IMR-90 (cell line): ENCODE data around the gene FN1. TPM values are rescaled to one million over a fixed set of nuclear protein-coding genes. Genes with fewer than 3 reads are reported as not detected.

Source experiments
- ATAC-seq: fragments of 200-7000 bp; cut with Tn5 transposase; 2 replicates; pipeline ENCODE4 v1.9.1; 2020; ENCODE audit warnings: low read depth, mild to moderate bottlenecking, moderate library complexity
- BruUV-seq: library from RNA; stranded (reverse); fragments of 400-500 nt; replicated peaks from 2 replicates; lab custom pipeline; 2021; lab: Mats Ljungman, UMichigan
- CTCF ChIA-PET: fragments of 300-600 bp; formaldehyde crosslinking; extraction: SDS; loops from one replicate; lab custom pipeline; 2021; ENCODE audit warnings: antibody characterized with exemption; lab: Yijun Ruan, JAX
- POLR2A ChIA-PET: fragments of 300-600 bp; sonication (Branson Sonifier 250); formaldehyde crosslinking; loops from one replicate; lab custom pipeline; 2022; ENCODE audit warnings: antibody characterized with exemption; ENCODE audit not compliant: unreplicated experiment; lab: Charles Lee
- DNase-seq: peaks from one replicate; pipeline ENCODE4 v3.0.0; 2013
- H2AFZ ChIP-seq: replicated peaks from 2 replicates; pipeline ENCODE3; 2013; ENCODE audit warnings: low read length, mild to moderate bottlenecking; ENCODE audit not compliant: poor library complexity
- H2AK5ac ChIP-seq: 2 replicates; pipeline ENCODE4 v1.6.1; 2013; ENCODE audit warnings: low read depth, low read length, inconsistent platforms
- H2AK9ac ChIP-seq: replicated peaks from 2 replicates; pipeline ENCODE3; 2013; ENCODE audit warnings: mild to moderate bottlenecking, low read depth, low read length, moderate library complexity; ENCODE audit not compliant: poor library complexity
- H2BK120ac ChIP-seq: 2 replicates; pipeline ENCODE4 v1.6.1; 2013; ENCODE audit warnings: low read depth, low read length, inconsistent platforms
- H2BK15ac ChIP-seq: 3 replicates; pipeline ENCODE4 v1.6.1; 2013; ENCODE audit warnings: low read depth, low read length, inconsistent platforms
- H2BK20ac ChIP-seq: 2 replicates; pipeline ENCODE4 v1.6.1; 2013; ENCODE audit warnings: low read depth, mild to moderate bottlenecking, inconsistent platforms, low read length, moderate library complexity
- H2BK5ac ChIP-seq: 2 replicates; pipeline ENCODE4 v1.6.1; 2013; ENCODE audit warnings: mild to moderate bottlenecking, low read depth, low read length, inconsistent platforms; ENCODE audit not compliant: poor library complexity, severe bottlenecking
- H3K14ac ChIP-seq: replicated peaks from 2 replicates; pipeline ENCODE4 v1.6.1; 2013; ENCODE audit warnings: low read depth, low read length, inconsistent platforms
- H3K18ac ChIP-seq: 2 replicates; pipeline ENCODE4 v1.6.1; 2013; ENCODE audit warnings: low read depth, low read length, control low read depth
- H3K23ac ChIP-seq: 2 replicates; pipeline ENCODE4 v1.6.1; 2013; ENCODE audit warnings: low read depth, low read length, inconsistent platforms
- H3K27ac ChIP-seq: 2 replicates; pipeline ENCODE4 v1.5.1; 2013; ENCODE audit warnings: mild to moderate bottlenecking, control low read depth, low read length; ENCODE audit not compliant: insufficient read depth
- H3K27me3 ChIP-seq: 2 replicates; pipeline ENCODE4 v1.6.1; 2013; ENCODE audit warnings: low read length; ENCODE audit not compliant: control insufficient read depth, insufficient read depth
- H3K36me3 ChIP-seq: 2 replicates; pipeline ENCODE4 v1.6.1; 2013; ENCODE audit warnings: low read length, mixed read lengths; ENCODE audit not compliant: control insufficient read depth, insufficient read depth
- H3K4ac ChIP-seq: 2 replicates; pipeline ENCODE4 v1.6.1; 2013; ENCODE audit warnings: low read depth, low read length, inconsistent platforms
- H3K4me1 ChIP-seq: 2 replicates; pipeline ENCODE4 v1.6.1; 2013; ENCODE audit warnings: low read length, mixed read lengths; ENCODE audit not compliant: control insufficient read depth, insufficient read depth
- H3K4me2 ChIP-seq: 2 replicates; pipeline ENCODE4 v1.6.1; 2013; ENCODE audit warnings: low read depth, mild to moderate bottlenecking, control low read depth, low read length, moderate library complexity
- H3K4me3 ChIP-seq: 2 replicates; pipeline ENCODE4 v1.5.1; 2013; ENCODE audit warnings: low read depth, mild to moderate bottlenecking, control low read depth, low read length, moderate library complexity; ENCODE audit not compliant: insufficient read depth
- H3K56ac ChIP-seq: 2 replicates; pipeline ENCODE4 v1.6.1; 2013; ENCODE audit warnings: low read length, inconsistent platforms; ENCODE audit not compliant: insufficient read depth; ENCODE audit errors: extremely low read depth
- H3K79me1 ChIP-seq, 2 experiments: 2 replicates each; pipeline ENCODE4 v1.6.1; 2013; ENCODE audit warnings: low read length in 2 of 2, inconsistent platforms in 1 of 2, low read depth in 1 of 2
- H3K9ac ChIP-seq: 2 replicates; pipeline ENCODE4 v1.6.1; 2013; ENCODE audit warnings: low read depth, low read length, control low read depth
- H3K9me1 ChIP-seq: 2 replicates; pipeline ENCODE4 v1.6.1; 2013; ENCODE audit warnings: low read length, inconsistent platforms; ENCODE audit not compliant: insufficient read depth
- H3K9me3 ChIP-seq: 2 replicates; pipeline ENCODE4 v1.6.1; 2013; ENCODE audit warnings: low read length; ENCODE audit not compliant: control insufficient read depth, insufficient read depth
- H4K20me1 ChIP-seq: 2 replicates; pipeline ENCODE4 v1.6.1; 2013; ENCODE audit warnings: low read length, inconsistent platforms; ENCODE audit not compliant: insufficient read depth
- H4K5ac ChIP-seq: 2 replicates; pipeline ENCODE4 v1.6.1; 2013; ENCODE audit warnings: mild to moderate bottlenecking, low read depth, low read length, control low read depth
- H4K8ac ChIP-seq, 2 experiments: 2 replicates each; pipeline ENCODE4 v1.6.1; 2013; ENCODE audit warnings: low read depth in 2 of 2, low read length in 2 of 2, control low read depth in 1 of 2, inconsistent platforms in 1 of 2
- H4K91ac ChIP-seq: 2 replicates; pipeline ENCODE4 v1.6.1; 2013; ENCODE audit warnings: low read depth, low read length, inconsistent platforms; ENCODE audit not compliant: insufficient read depth
- BHLHE40 ChIP-seq: fragments of 150-350 bp; IDR thresholded peaks from 2 replicates; pipeline ENCODE4 v1.6.1; 2016; ENCODE audit warnings: mild to moderate bottlenecking, low read depth, low read length
- CEBPB ChIP-seq: IDR thresholded peaks from 2 replicates; pipeline ENCODE4 v1.6.1; 2012; ENCODE audit warnings: low read depth, low read length, improper control_type of control experiment
- CHD1 ChIP-seq: IDR thresholded peaks from 2 replicates; pipeline ENCODE4 v1.6.1; 2012; ENCODE audit warnings: low read depth, low read length, improper control_type of control experiment
- ELK1 ChIP-seq: fragments of 150-350 bp; IDR thresholded peaks from 2 replicates; pipeline ENCODE4 v1.6.1; 2016; ENCODE audit warnings: low read depth, mild to moderate bottlenecking, low read length, moderate library complexity, borderline replicate concordance
- FOS ChIP-seq: fragments of 150-350 bp; IDR thresholded peaks from 2 replicates; pipeline ENCODE4 v1.6.1; 2016; ENCODE audit warnings: low read depth, low read length
- MAFK ChIP-seq: IDR thresholded peaks from 2 replicates; pipeline ENCODE4 v1.6.1; 2012; ENCODE audit warnings: low read depth, low read length, improper control_type of control experiment
- MAZ ChIP-seq: IDR thresholded peaks from 2 replicates; pipeline ENCODE4 v1.6.1; 2012; ENCODE audit warnings: low read depth, mild to moderate bottlenecking, low read length, improper control_type of control experiment, moderate library complexity, borderline replicate concordance
- MXI1 ChIP-seq: IDR thresholded peaks from 2 replicates; pipeline ENCODE4 v1.6.1; 2012; ENCODE audit warnings: low read depth, mild to moderate bottlenecking, low read length, moderate library complexity, borderline replicate concordance
- NFE2L2 ChIP-seq: fragments of 150-350 bp; IDR thresholded peaks from 2 replicates; pipeline ENCODE4 v1.6.1; 2016; ENCODE audit warnings: low read depth, mild to moderate bottlenecking, low read length
- RAD21 ChIP-seq: IDR thresholded peaks from 2 replicates; pipeline ENCODE4 v1.6.1; 2012; ENCODE audit warnings: low read length, improper control_type of control experiment
- RCOR1 ChIP-seq: IDR thresholded peaks from 2 replicates; pipeline ENCODE4 v1.6.1; 2012; ENCODE audit warnings: mild to moderate bottlenecking, low read length, improper control_type of control experiment; ENCODE audit not compliant: insufficient replicate concordance
- RFX5 ChIP-seq: IDR thresholded peaks from 2 replicates; pipeline ENCODE4 v1.8.0; 2012; ENCODE audit warnings: low read depth, mild to moderate bottlenecking, low read length, moderate library complexity
- SMC3 ChIP-seq: fragments of 150-350 bp; IDR thresholded peaks from 2 replicates; pipeline ENCODE4 v1.6.1; 2016; ENCODE audit warnings: low read depth, mild to moderate bottlenecking, antibody characterized with exemption, low read length, moderate library complexity
- WGBS, 2 experiments: methylation state at CpG; one replicate each; pipeline versions ENCODE4 v1.1.5 to v1.1.7; 2013; ENCODE audit warnings: missing lambda C conversion rate in 2 of 2; ENCODE audit not compliant: insufficient read length in 1 of 2; ENCODE audit errors: extremely low coverage in 2 of 2; 5-methylcytosine and 5-hydroxymethylcytosine counted together
- dilution Hi-C: fragments of 300-500 bp; cut with HindIII; formaldehyde crosslinking; loops from one replicate; pipeline ENCODE4 v1.14.3; 2018; ENCODE audit warnings: low sequenced_read_pairs; ENCODE audit not compliant: unreplicated experiment
- in situ Hi-C: fragments of 300-500 bp; cut with MboI; formaldehyde crosslinking; loops from 3 replicates; pipeline ENCODE4 v1.14.3; 2019; ENCODE audit warnings: low sequenced_read_pairs, inconsistent platforms, mixed read lengths
- intact Hi-C: fragments of 100-400 bp; cut with micrococcal nuclease; formaldehyde crosslinking; loops from 2 replicates; pipeline ENCODE4 v1.10.0; 2022
- polyA plus RNA-seq, 3 experiments: library from polyadenylated mRNA; depleted of rRNA; stranded (reverse); fragments of >200 nt; gene quantifications; 2 replicates each; pipeline ENCODE4 v1.2.3, GENCODE V29; 2012; ENCODE audit warnings: low replicate concordance in 1 of 3
- total RNA-seq: library from RNA; depleted of rRNA; stranded (reverse); fragments of >200 nt; gene quantifications from 2 replicates; pipeline ENCODE4 v1.2.3, GENCODE V29; 2012
- TF ChIP-seq, protein P1 (sequence below): fragments of 150-350 bp; IDR thresholded peaks from 2 replicates; pipeline ENCODE4 v1.6.1; 2017; ENCODE audit warnings: mild to moderate bottlenecking, antibody characterized with exemption, low read length, low read depth

Gene FN1
- total and polyA plus RNA-seq, 2 of the 4 experiments (the other 2 are of a cell fraction), result 8,243 to 13,004 TPM

DNA sequence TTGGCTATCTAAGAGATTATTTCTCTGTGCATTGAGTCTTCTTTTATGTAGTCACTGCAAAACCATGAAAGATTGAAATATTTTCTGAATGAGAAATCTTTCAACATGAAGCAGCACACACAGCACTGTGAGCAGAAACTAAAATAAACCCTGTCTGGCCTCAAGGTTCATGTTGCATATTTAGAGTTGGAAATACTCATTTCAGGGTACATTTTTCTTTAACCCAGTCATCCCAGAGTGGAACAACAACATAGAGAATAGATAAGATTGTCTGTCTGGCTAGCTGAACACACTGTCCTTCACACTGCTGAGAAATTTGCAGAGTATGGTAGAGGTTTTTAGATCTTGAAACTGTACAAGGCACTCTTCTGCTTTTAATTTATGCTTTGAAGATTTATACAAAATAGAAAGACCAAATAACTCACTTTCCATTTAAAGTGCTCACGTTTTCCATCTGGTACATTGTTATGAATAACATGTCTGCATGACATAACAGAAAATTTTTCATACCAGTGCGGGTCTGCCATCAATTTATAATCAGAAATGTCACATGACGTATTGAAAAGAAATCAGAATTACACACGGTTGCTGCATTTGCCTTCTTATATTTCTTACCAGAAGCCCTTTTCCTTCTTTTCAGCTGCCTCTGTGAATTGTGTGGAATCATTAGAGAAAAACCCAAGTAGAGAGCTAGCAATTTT is 25.0 kb upstream of the FN1 start:
- Histone ChIP-seq H2AFZ (no peak overlapping the region), H2AK5ac (no peak overlapping the region), H4K8ac (peak overlapping the region in 1 of 2 experiments; percentile 43; a peak in 2 of 4 replicates), H2AK9ac (no peak overlapping the region), H3K79me1 (0 out of 4 replicates have a peak, but pooled peaks cover 0 to 4% of the 10 kb centered on the region in 2 experiments), H3K27ac (peak overlapping the region; percentile 63; the same call in 1 of the 2 replicates), H2BK20ac (peak overlapping the region; percentile 87), H3K9me1 (peaks cover 11% of the 10 kb centered on the region), H3K56ac (peak overlapping the region; percentile 75; the same call in 1 of the 2 replicates), H3K23ac (peak overlapping the region; percentile 9; the same call in 1 of the 2 replicates), H2BK15ac (no peak overlapping the region), H3K36me3 (no peaks in the 10 kb centered on the region), H3K18ac (peak overlapping the region; percentile 90), H3K4ac (peak overlapping the region; percentile 53; the same call in 1 of the 2 replicates), H3K9ac (peak overlapping the region; percentile 53; the same call in 1 of the 2 replicates), H3K4me1 (peaks cover 13% of the 10 kb centered on the region), H4K20me1 (no peaks in the 10 kb centered on the region), H3K4me2 (peak overlapping the region; percentile 67), H4K91ac (peak overlapping the region; percentile 45; the same call in 1 of the 2 replicates), H2BK5ac (peak overlapping the region; percentile 98), H2BK120ac (peak overlapping the region; percentile 78), H3K4me3 (no peak overlapping the region), H3K27me3 (no peaks in the 10 kb centered on the region), H4K5ac (peak overlapping the region; percentile 78; the same call in 1 of the 2 replicates), H3K14ac (peak overlapping the region; percentile 36), H3K9me3 (no peaks in the 10 kb centered on the region)
- ChIA-PET POLR2A (no interaction called here), CTCF (interaction anchor here (1.2 to 1.3 kb wide), 2 partner anchors 16 to 169 kb away, joined by 3 to 4 read pairs; no protein-coding TSS in a partner anchor)
- BruUV-seq, result no TSS peak
- WGBS, 2 experiments, result 0% methylated on average over 1 of the region's 4 CpGs; no CpG with 5 or more reads in 1 of the 2 experiments
- peak; percentile 97 for DNase-seq
- ATAC-seq, result peak; percentile 94
- dilution Hi-C loops (no loop called here), intact Hi-C loops (loop anchor here (1.0 to 5.0 kb wide), 5 partner anchors 25 to 240 kb away; partner anchors contain the start of gene FN1), in situ Hi-C loops (no loop called here)
- TF ChIP-seq BHLHE40, result peak; percentile 69
- TF ChIP-seq ELK1, result no peak
- TF ChIP-seq RFX5, result no peak
- TF ChIP-seq FOS, result peak; percentile 91
- TF ChIP-seq RCOR1, result peak; percentile 35
- no peak for TF ChIP-seq MAZ
- no peak for TF ChIP-seq MXI1
- TF ChIP-seq, protein P1, sequence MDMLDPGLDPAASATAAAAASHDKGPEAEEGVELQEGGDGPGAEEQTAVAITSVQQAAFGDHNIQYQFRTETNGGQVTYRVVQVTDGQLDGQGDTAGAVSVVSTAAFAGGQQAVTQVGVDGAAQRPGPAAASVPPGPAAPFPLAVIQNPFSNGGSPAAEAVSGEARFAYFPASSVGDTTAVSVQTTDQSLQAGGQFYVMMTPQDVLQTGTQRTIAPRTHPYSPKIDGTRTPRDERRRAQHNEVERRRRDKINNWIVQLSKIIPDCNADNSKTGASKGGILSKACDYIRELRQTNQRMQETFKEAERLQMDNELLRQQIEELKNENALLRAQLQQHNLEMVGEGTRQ, result no peak
- peak; percentile 23; the same call in 1 of the 2 replicates for TF ChIP-seq SMC3
- peak; percentile 36 for TF ChIP-seq RAD21
- peak; percentile 35; the same call in 1 of the 2 replicates for TF ChIP-seq NFE2L2
- peak; percentile 73 for TF ChIP-seq CEBPB
- TF ChIP-seq CHD1, result no peak
- TF ChIP-seq MAFK, result peak; percentile 54; the same call in 1 of the 2 replicates
